ENCODE measurements around the gene WDR5. TPM values are rescaled to one million over a fixed set of nuclear protein-coding genes. Genes with fewer than 3 reads are reported as not detected.

Gene WDR5
- total RNA-seq, 1 experiment from 2014 or later, result 29.1 TPM

- no peaks in the 10 kb centered on the region for H4K20me1 ChIP-seq (ENCODE audit: low read length)
- peaks cover 9% of the 10 kb centered on the region; the same call in 1 of the 2 replicates for H3K4me1 ChIP-seq (ENCODE audit: insufficient read depth, low read length)
- TF ChIP-seq EZH2 (IDR thresholded peaks at IDR 0.05; ENCODE audit: low read length, unreplicated experiment) (no peak), EZH2phosphoT487 (IDR thresholded peaks at IDR 0.05; ENCODE audit: borderline replicate concordance, low read length) (no peak), CTCF (conservative IDR thresholded peaks at IDR 0.05; ENCODE audit: low read depth, low read length) (no peak)
- intact Hi-C loops (cut with micrococcal nuclease), result no loop called here
- no peaks in the 10 kb centered on the region for H3K27me3 ChIP-seq (ENCODE audit: low read length)
- H3K27ac ChIP-seq (ENCODE audit: low read length), result no peak overlapping the region
- CTCF ChIA-PET, result no interaction called here
- POLR2A ChIA-PET (ENCODE audit: unreplicated experiment), result no interaction called here
- no TSS peak for BruUV-seq (replicated peaks)
- H3K36me3 ChIP-seq (ENCODE audit: low read depth, low read length), result no peaks in the 10 kb centered on the region
- H2AFZ ChIP-seq (ENCODE audit: low read length), result no peak overlapping the region
- no peak overlapping the region for H3K4me2 ChIP-seq (ENCODE audit: low read length)
- no peak for DNase-seq
- ATAC-seq, result no peak
- H3K4me3 ChIP-seq (ENCODE audit: low read length), result no peak overlapping the region
- H3K9me3 ChIP-seq (ENCODE audit: low read length), result no peaks in the 10 kb centered on the region
- H3K9me2 ChIP-seq (replicated peaks; ENCODE audit: low read length), result no peaks in the 10 kb centered on the region
- H3F3A ChIP-seq (ENCODE audit: low read length, unreplicated experiment), result no peaks in the 10 kb centered on the region
- H3K79me2 ChIP-seq (ENCODE audit: low read length), result peaks cover 4% of the 10 kb centered on the region; the same call in 1 of the 2 replicates
- H3K9ac ChIP-seq (ENCODE audit: low read length), result no peak overlapping the region
These were observed 5.1 kb upstream of the WDR5 start for GRCh38 chr9:134130503-134131375.

GRCh38 chr9:134131471-134132207 lies 4.2 kb upstream of the WDR5 start:
- H2AFZ ChIP-seq (ENCODE audit: low read length), result no peak overlapping the region
- no peak for DNase-seq

More at GRCh38 chr9:134131471-134132207, 4.2 kb upstream of the WDR5 start:
- Histone ChIP-seq H3K9me2 (replicated peaks; ENCODE audit: low read length) (no peaks in the 10 kb centered on the region), H3K79me2 (ENCODE audit: low read length) (peaks cover 8% of the 10 kb centered on the region), H3K4me3 (ENCODE audit: low read length) (no peak overlapping the region), H3K36me3 (ENCODE audit: low read depth, low read length) (no peaks in the 10 kb centered on the region), H3K9ac (ENCODE audit: low read length) (no peak overlapping the region), H3K4me1 (ENCODE audit: insufficient read depth, low read length) (peaks cover 9% of the 10 kb centered on the region; the same call in 1 of the 2 replicates), H3K27ac (ENCODE audit: low read length) (no peak overlapping the region), H3F3A (ENCODE audit: low read length, unreplicated experiment) (no peaks in the 10 kb centered on the region), H4K20me1 (ENCODE audit: low read length) (no peaks in the 10 kb centered on the region), H3K27me3 (ENCODE audit: low read length) (no peaks in the 10 kb centered on the region), H3K4me2 (ENCODE audit: low read length) (no peak overlapping the region), H3K9me3 (ENCODE audit: low read length) (no peaks in the 10 kb centered on the region)
- intact Hi-C loops (cut with micrococcal nuclease), result no loop called here
- no TSS peak for BruUV-seq (replicated peaks)
- POLR2A ChIA-PET (ENCODE audit: unreplicated experiment), result no interaction called here
- CTCF ChIA-PET, result no interaction called here
- TF ChIP-seq EZH2phosphoT487 (IDR thresholded peaks at IDR 0.05; ENCODE audit: borderline replicate concordance, low read length) (no peak), CTCF (conservative IDR thresholded peaks at IDR 0.05; ENCODE audit: low read depth, low read length) (no peak), EZH2 (IDR thresholded peaks at IDR 0.05; ENCODE audit: low read length, unreplicated experiment) (no peak)
- no peak for ATAC-seq
